ENCODE data around the gene NUP85. TPM values are rescaled to one million over a fixed set of nuclear protein-coding genes. Genes with fewer than 3 reads are reported as not detected.

Gene NUP85
- total RNA-seq, 1 donor from 2014 or later: 38.1 TPM

GRCh38 chr17:75208161-75208560 lies 2.7 kb downstream of the NUP85 start:
- Histone ChIP-seq H3K36me3 (peaks cover 37 to 38% of the 10 kb centered on the region in 2 donors), H3K4me1 (peaks cover 0 to 7% of the 10 kb centered on the region in 2 donors), H3K4me3 (no peak overlapping the region), H3K27me3 (no peaks in the 10 kb centered on the region), H3K27ac (no peak overlapping the region), H3K9me3 (no peaks in the 10 kb centered on the region)
- intact Hi-C loops (cut with DNase I): loop anchor here (5.0 kb wide), 1 partner anchor 54 kb away; the partner anchor contains the start of genes GGA3 and MRPS7
- TF ChIP-seq, protein P1, sequence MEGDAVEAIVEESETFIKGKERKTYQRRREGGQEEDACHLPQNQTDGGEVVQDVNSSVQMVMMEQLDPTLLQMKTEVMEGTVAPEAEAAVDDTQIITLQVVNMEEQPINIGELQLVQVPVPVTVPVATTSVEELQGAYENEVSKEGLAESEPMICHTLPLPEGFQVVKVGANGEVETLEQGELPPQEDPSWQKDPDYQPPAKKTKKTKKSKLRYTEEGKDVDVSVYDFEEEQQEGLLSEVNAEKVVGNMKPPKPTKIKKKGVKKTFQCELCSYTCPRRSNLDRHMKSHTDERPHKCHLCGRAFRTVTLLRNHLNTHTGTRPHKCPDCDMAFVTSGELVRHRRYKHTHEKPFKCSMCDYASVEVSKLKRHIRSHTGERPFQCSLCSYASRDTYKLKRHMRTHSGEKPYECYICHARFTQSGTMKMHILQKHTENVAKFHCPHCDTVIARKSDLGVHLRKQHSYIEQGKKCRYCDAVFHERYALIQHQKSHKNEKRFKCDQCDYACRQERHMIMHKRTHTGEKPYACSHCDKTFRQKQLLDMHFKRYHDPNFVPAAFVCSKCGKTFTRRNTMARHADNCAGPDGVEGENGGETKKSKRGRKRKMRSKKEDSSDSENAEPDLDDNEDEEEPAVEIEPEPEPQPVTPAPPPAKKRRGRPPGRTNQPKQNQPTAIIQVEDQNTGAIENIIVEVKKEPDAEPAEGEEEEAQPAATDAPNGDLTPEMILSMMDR (IDR thresholded peaks at IDR 0.05): no peak
- no peak for DNase-seq (ENCODE audit: low spot score in 2 of 2)

GRCh38 chr17:75209061-75209460 lies 3.6 kb downstream of the NUP85 start:
- intact Hi-C loops (cut with DNase I): loop anchor here (5.0 kb wide), 1 partner anchor 53 kb away; the partner anchor contains the start of genes GGA3 and MRPS7
- H3K36me3 ChIP-seq: peaks cover 45 to 47% of the 10 kb centered on the region in 2 donors

DNA sequence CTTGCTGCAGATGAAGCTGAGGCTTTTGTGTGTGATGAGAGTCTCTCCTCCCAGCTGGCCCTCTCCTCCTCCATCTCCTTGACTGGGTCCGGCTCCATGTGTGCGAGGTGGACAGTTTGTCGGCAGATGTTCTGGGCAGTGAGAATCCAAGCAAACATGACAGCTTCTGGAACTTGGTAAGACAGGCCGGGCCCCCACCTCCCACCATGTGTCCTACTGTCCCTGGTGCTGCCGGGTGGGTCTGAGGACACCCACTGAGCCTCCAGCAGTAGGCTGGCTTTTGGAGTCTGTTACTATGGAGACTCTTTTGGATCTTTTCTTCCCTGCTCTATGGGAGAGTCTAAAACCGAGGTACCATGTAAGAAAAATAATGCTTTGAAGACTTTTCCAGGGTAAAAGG lies 12.7 kb downstream of the NUP85 start:
- peaks cover 65 to 79% of the 10 kb centered on the region in 2 donors for H3K36me3 ChIP-seq

More at GRCh38 chr17:75209061-75209460, 3.6 kb downstream of the NUP85 start:
- TF ChIP-seq, protein P1 (IDR thresholded peaks at IDR 0.05): no peak
- no peaks in the 10 kb centered on the region for H3K27me3 ChIP-seq
- H3K4me3 ChIP-seq: no peak overlapping the region
- peaks cover 0 to 7% of the 10 kb centered on the region in 2 donors for H3K4me1 ChIP-seq
- DNase-seq (ENCODE audit: low spot score in 2 of 2): no peak
- no peaks in the 10 kb centered on the region for H3K9me3 ChIP-seq
- H3K27ac ChIP-seq: no peak overlapping the region

GRCh38 chr17:75219815-75220214 lies 14.3 kb downstream of the NUP85 start:
- peaks cover 53 to 73% of the 10 kb centered on the region in 2 donors for H3K36me3 ChIP-seq
- no peaks in the 10 kb centered on the region for H3K27me3 ChIP-seq
- TF ChIP-seq, protein P1 (IDR thresholded peaks at IDR 0.05): no peak
- no peaks in the 10 kb centered on the region for H3K4me1 ChIP-seq
- intact Hi-C loops (cut with DNase I): no loop called here
- no peak overlapping the region for H3K27ac ChIP-seq
- H3K9me3 ChIP-seq: no peaks in the 10 kb centered on the region
- no peak for DNase-seq (ENCODE audit: low spot score in 2 of 2)
- no peak overlapping the region for H3K4me3 ChIP-seq

More for the DNA sequence above, 12.7 kb downstream of the NUP85 start:
- H3K4me3 ChIP-seq: no peak overlapping the region
- H3K27ac ChIP-seq: no peak overlapping the region
- no peaks in the 10 kb centered on the region for H3K27me3 ChIP-seq
- TF ChIP-seq, protein P1 (IDR thresholded peaks at IDR 0.05): no peak
- no peak for DNase-seq (ENCODE audit: low spot score in 2 of 2)
- H3K9me3 ChIP-seq: no peaks in the 10 kb centered on the region
- no peaks in the 10 kb centered on the region for H3K4me1 ChIP-seq
- intact Hi-C loops (cut with DNase I): no loop called here

- intact Hi-C loops (cut with DNase I): no loop called here
- peaks cover 41 to 65% of the 10 kb centered on the region in 2 donors for H3K36me3 ChIP-seq
- no peaks in the 10 kb centered on the region for H3K4me1 ChIP-seq
These were observed 19.5 kb downstream of the NUP85 start for GRCh38 chr17:75225016-75225415.

More at GRCh38 chr17:75225016-75225415, 19.5 kb downstream of the NUP85 start:
- H3K27ac ChIP-seq: no peak overlapping the region
- no peaks in the 10 kb centered on the region for H3K9me3 ChIP-seq
- no peaks in the 10 kb centered on the region for H3K27me3 ChIP-seq
- no peak overlapping the region for H3K4me3 ChIP-seq
- TF ChIP-seq, protein P1 (IDR thresholded peaks at IDR 0.05): no peak
- DNase-seq (ENCODE audit: low spot score in 2 of 2): no peak
